Activated gamma-delta T cell treated with Interleukin-2 at 50 U/mL for 16 hours (primary cell): ENCODE measurements around the gene RAP1GAP.

Experiments
- DNase-seq: peaks from one replicate; pipeline ENCODE4 v3.0.0-alpha.2; 2020

The RAP1GAP gene

GRCh38 chr1:21624571-21625389 lies 44.4 kb downstream of the RAP1GAP start:
- DNase-seq: no peak

GRCh38 chr1:21623410-21623961 lies 45.7 kb downstream of the RAP1GAP start:
- no peak for DNase-seq

- peak; percentile 12 for DNase-seq
These were observed 46.5 kb downstream of the RAP1GAP start for GRCh38 chr1:21622466-21623315.

GRCh38 chr1:21621761-21622436 lies 47.3 kb downstream of the RAP1GAP start:
- no peak for DNase-seq

GRCh38 chr1:21621051-21621450 lies 48.1 kb downstream of the RAP1GAP start:
- DNase-seq: no peak

- no peak for DNase-seq
These were observed 48.7 kb downstream of the RAP1GAP start for GRCh38 chr1:21620496-21620895.

GRCh38 chr1:21620011-21620410 lies 49.1 kb downstream of the RAP1GAP start:
- no peak for DNase-seq

- DNase-seq: no peak
These were observed 49.7 kb downstream of the RAP1GAP start for GRCh38 chr1:21619375-21619947.

GRCh38 chr1:21618561-21619374 lies 50.4 kb downstream of the RAP1GAP start:
- DNase-seq: no peak

GRCh38 chr1:21618059-21618458 lies 51.1 kb downstream of the RAP1GAP start:
- DNase-seq: no peak

GRCh38 chr1:21617126-21617738 lies 51.9 kb downstream of the RAP1GAP start:
- DNase-seq: no peak

- DNase-seq: no peak
These were observed 52.8 kb downstream of the RAP1GAP start for GRCh38 chr1:21616372-21616771.

GRCh38 chr1:21614419-21615115 lies 54.6 kb downstream of the RAP1GAP start:
- DNase-seq: no peak

- no peak for DNase-seq
These were observed 55.9 kb downstream of the RAP1GAP start for GRCh38 chr1:21613072-21613867.

- no peak for DNase-seq
These were observed 57.1 kb downstream of the RAP1GAP start for GRCh38 chr1:21612057-21612456.

GRCh38 chr1:21610989-21611785 lies 58.0 kb downstream of the RAP1GAP start:
- DNase-seq: no peak

- DNase-seq: no peak
These were observed 59.1 kb downstream of the RAP1GAP start for GRCh38 chr1:21610027-21610426.

- DNase-seq: no peak
These were observed 60.4 kb downstream of the RAP1GAP start for GRCh38 chr1:21608798-21609197.
